Fibroblast of skin of right biceps (primary cell): ENCODE data around the gene ELP1.

Source experiments
- DNase-seq: peaks from one replicate; pipeline ENCODE4 v3.0.0-alpha.2; 2013

The ELP1 gene

GRCh38 chr9:108882052-108882888, 51.7 kb downstream of the ELP1 start:
- no peak for DNase-seq

GRCh38 chr9:108880738-108881316, 53.1 kb downstream of the ELP1 start:
- no peak for DNase-seq

- no peak for DNase-seq
Measured at GRCh38 chr9:108877524-108877923, 56.4 kb downstream of the ELP1 start.

GRCh38 chr9:108876425-108876824, 57.5 kb downstream of the ELP1 start:
- DNase-seq, result no peak

GRCh38 chr9:108874058-108874788, 59.7 kb downstream of the ELP1 start:
- DNase-seq, result no peak

- peak; percentile 28 for DNase-seq
Measured at GRCh38 chr9:108869092-108869725, 64.7 kb downstream of the ELP1 start.

- no peak for DNase-seq
Measured at GRCh38 chr9:108867829-108868228, 66.1 kb downstream of the ELP1 start.

GRCh38 chr9:108867116-108867515, 66.8 kb downstream of the ELP1 start:
- no peak for DNase-seq

GRCh38 chr9:108866001-108866420, 67.9 kb downstream of the ELP1 start:
- DNase-seq, result no peak

- no peak for DNase-seq
Measured at GRCh38 chr9:108865037-108865436, 68.9 kb downstream of the ELP1 start.

- DNase-seq, result no peak
Measured at GRCh38 chr9:108864446-108864845, 69.5 kb downstream of the ELP1 start.

GRCh38 chr9:108863891-108864290, 70.0 kb downstream of the ELP1 start:
- no peak for DNase-seq

GRCh38 chr9:108861997-108862396, 71.9 kb downstream of the ELP1 start, which contains the start of gene ACTL7A:
Gene ACTL7A, plus strand, starts transcription at chr9:108862266. Its CDS starts 57 bp downstream, at chr9:108862323.
- DNase-seq, result no peak

GRCh38 chr9:108861464-108861863, 72.5 kb downstream of the ELP1 start:
- no peak for DNase-seq

GRCh38 chr9:108860764-108861163, 73.2 kb downstream of the ELP1 start:
- no peak for DNase-seq

- no peak for DNase-seq
Measured at GRCh38 chr9:108860354-108860753, 73.6 kb downstream of the ELP1 start.

GRCh38 chr9:108859459-108860114, 74.3 kb downstream of the ELP1 start:
- no peak for DNase-seq

GRCh38 chr9:108857572-108857971, 76.4 kb downstream of the ELP1 start:
- no peak for DNase-seq

GRCh38 chr9:108855888-108856287, 78.0 kb downstream of the ELP1 start, which contains the start of gene ACTL7B:
Gene ACTL7B, minus strand, starts transcription at chr9:108855986. Its CDS starts 56 bp downstream, at chr9:108855930.
- no peak for DNase-seq

- DNase-seq, result no peak
Measured at GRCh38 chr9:108855529-108855886, 78.4 kb downstream of the ELP1 start.

- DNase-seq, result no peak
Measured at GRCh38 chr9:108854641-108855528, 79.0 kb downstream of the ELP1 start.

- no peak for DNase-seq
Measured at GRCh38 chr9:108854094-108854493, 79.8 kb downstream of the ELP1 start.
